ENCODE measurements around the gene NRXN3. TPM values are rescaled to one million over a fixed set of nuclear protein-coding genes. Genes with fewer than 3 reads are reported as not detected.

NRXN3 gene
- total RNA-seq, 1 experiment from 2014 or later = not detected

DNA sequence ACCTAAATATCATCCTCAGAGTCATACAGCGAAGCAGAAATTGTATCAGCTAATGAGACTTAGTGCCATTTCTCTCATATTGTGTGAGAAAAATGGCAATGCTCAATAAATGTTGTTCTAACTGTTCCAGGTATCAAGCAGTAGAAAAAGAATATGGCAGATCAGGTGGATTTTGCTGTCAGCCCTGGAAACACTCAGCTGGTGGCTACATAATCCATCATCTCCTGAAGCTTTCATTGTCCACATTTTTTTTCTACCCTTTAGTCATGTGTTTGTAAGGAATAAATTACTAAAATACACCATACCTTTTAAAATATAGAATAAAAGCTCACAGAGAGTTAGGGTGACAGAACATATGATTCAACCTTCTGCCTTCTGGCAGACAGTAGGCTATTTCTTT, 1200.8 kb downstream of the NRXN3 start:
- no peaks in the 10 kb centered on the region for H4K20me1 ChIP-seq (ENCODE audit: insufficient read depth)
- ChIA-PET RAD21 (ENCODE audit: low non-redundant PET in 1 of 2, low total read pairs in 2 of 2, uncharacterized antibody in 2 of 2, unreplicated experiment in 2 of 2) (no interaction called here), POLR2A (no interaction called here), CTCF (no interaction called here)
- no peaks in the 10 kb centered on the region for H3K79me2 ChIP-seq (ENCODE audit: insufficient read depth, low read length)
- H3K27me3 ChIP-seq (ENCODE audit: insufficient read depth, low read length) = no peaks in the 10 kb centered on the region
- ATAC-seq = no peak
- H3K9me3 ChIP-seq (ENCODE audit: control insufficient read depth in 1 of 2, insufficient read depth in 1 of 2, low read depth in 1 of 2, low read length in 2 of 2) = peaks cover 7 to 18% of the 10 kb centered on the region in 2 experiments; a peak in 2 of 4 replicates
- H3K4me3 ChIP-seq (replicated peaks in 1 of 2; ENCODE audit: low read depth in 1 of 2, low read length in 2 of 2) = no peak overlapping the region
- H3K36me3 ChIP-seq (ENCODE audit: control insufficient read depth in 1 of 2, insufficient read depth in 2 of 2, low read length in 2 of 2) = no peaks in the 10 kb centered on the region
- no peak overlapping the region for H2AFZ ChIP-seq (ENCODE audit: low read depth, low read length, poor library complexity, severe bottlenecking)
- TF ChIP-seq CEBPB (IDR thresholded peaks at IDR 0.05; ENCODE audit: low read depth) (no peak), EGR1 (IDR thresholded peaks at IDR 0.05; ENCODE audit: low read depth) (no peak), ZFX (IDR thresholded peaks at IDR 0.05) (no peak), RAD21 (IDR thresholded peaks at IDR 0.05; ENCODE audit: low read depth) (no peak), FOSL1 (IDR thresholded peaks at IDR 0.05; ENCODE audit: low read depth) (no peak), JUND (IDR thresholded peaks at IDR 0.05) (no peak), CBX3 (IDR thresholded peaks at IDR 0.05; ENCODE audit: low read depth) (no peak)
- TF ChIP-seq, protein P1, sequence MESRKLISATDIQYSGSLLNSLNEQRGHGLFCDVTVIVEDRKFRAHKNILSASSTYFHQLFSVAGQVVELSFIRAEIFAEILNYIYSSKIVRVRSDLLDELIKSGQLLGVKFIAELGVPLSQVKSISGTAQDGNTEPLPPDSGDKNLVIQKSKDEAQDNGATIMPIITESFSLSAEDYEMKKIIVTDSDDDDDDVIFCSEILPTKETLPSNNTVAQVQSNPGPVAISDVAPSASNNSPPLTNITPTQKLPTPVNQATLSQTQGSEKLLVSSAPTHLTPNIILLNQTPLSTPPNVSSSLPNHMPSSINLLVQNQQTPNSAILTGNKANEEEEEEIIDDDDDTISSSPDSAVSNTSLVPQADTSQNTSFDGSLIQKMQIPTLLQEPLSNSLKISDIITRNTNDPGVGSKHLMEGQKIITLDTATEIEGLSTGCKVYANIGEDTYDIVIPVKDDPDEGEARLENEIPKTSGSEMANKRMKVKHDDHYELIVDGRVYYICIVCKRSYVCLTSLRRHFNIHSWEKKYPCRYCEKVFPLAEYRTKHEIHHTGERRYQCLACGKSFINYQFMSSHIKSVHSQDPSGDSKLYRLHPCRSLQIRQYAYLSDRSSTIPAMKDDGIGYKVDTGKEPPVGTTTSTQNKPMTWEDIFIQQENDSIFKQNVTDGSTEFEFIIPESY (IDR thresholded peaks at IDR 0.05; ENCODE audit: extremely low read depth, insufficient replicate concordance, low read length) = no peak
- TF ChIP-seq, protein P2, sequence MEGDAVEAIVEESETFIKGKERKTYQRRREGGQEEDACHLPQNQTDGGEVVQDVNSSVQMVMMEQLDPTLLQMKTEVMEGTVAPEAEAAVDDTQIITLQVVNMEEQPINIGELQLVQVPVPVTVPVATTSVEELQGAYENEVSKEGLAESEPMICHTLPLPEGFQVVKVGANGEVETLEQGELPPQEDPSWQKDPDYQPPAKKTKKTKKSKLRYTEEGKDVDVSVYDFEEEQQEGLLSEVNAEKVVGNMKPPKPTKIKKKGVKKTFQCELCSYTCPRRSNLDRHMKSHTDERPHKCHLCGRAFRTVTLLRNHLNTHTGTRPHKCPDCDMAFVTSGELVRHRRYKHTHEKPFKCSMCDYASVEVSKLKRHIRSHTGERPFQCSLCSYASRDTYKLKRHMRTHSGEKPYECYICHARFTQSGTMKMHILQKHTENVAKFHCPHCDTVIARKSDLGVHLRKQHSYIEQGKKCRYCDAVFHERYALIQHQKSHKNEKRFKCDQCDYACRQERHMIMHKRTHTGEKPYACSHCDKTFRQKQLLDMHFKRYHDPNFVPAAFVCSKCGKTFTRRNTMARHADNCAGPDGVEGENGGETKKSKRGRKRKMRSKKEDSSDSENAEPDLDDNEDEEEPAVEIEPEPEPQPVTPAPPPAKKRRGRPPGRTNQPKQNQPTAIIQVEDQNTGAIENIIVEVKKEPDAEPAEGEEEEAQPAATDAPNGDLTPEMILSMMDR (IDR thresholded peaks at IDR 0.05 in 2 of 3, conservative IDR thresholded peaks at IDR 0.05 in 1 of 3; ENCODE audit: borderline replicate concordance in 1 of 3, insufficient read depth in 1 of 3, low read depth in 2 of 3, low read length in 2 of 3) = no peak
- BruUV-seq (replicated peaks) = no TSS peak
- no peak overlapping the region for H3K9ac ChIP-seq (ENCODE audit: low read length)
- DNase-seq (ENCODE audit: low read depth, low spot score) = no peak
- no peaks in the 10 kb centered on the region for H3K4me1 ChIP-seq (ENCODE audit: control insufficient read depth in 1 of 2, insufficient read depth in 2 of 2, low read length in 2 of 2)
- H3K9me2 ChIP-seq (ENCODE audit: insufficient read depth) = no peaks in the 10 kb centered on the region
- H3K4me2 ChIP-seq (ENCODE audit: low read length) = no peak overlapping the region
- intact Hi-C loops (cut with micrococcal nuclease) = no loop called here
- no peak overlapping the region for H3K27ac ChIP-seq (ENCODE audit: low read depth, low read length)

Measured in HCT116 (cell line).